NCI-H1048 (cell line): Measurements from ENCODE around the gene MYO18B.
"Not testable (repeated sequence)": the region's sequence is repeated elsewhere in the genome, so short reads cannot be mapped to it uniquely, and the experiment has no call there.

Source experiments
- DNase-seq: peaks from one replicate; lab custom pipeline; 2025; lab: John Stamatoyannopoulos, UW

Gene MYO18B

DNA sequence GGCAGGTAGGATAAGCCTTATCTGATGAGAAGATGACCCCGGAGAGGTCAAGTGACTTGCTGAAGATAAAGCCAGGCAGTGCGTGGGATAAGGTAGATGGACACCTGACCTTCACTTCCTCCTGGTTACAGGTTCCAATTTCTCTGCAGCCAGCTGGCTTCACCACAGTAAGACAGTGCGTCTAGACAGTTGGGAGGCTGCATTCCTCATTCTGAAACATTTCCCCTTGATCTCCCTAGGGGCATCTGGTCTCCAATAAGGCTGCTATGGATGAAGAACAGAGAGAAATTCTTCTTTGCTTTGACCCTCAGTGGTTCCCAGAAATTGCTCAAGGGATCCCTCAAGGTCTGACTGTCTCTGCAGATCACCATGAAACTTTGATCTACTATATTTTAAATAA, 211.3 kb downstream of the MYO18B start:
- DNase-seq: no peak

DNA sequence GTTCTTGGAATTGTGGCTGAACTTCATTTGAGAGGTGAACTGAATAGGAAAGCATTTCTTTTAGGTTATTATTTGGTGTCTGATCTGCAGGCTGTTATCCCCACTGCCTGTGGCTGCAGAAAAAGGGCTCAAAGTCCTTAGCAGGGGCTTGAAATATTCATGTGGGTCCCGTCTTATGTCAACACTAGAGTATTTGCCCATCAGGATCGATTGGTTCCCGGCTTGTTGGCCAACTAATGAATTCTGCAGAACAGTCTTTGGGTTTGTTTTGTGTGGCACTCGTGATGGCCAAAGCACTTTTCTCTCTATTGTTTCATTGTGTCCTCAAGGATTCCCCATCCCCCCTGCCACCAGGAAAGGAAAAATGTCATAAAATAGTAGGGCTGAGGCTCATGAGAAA, 211.9 kb downstream of the MYO18B start:
- DNase-seq: no peak

DNA sequence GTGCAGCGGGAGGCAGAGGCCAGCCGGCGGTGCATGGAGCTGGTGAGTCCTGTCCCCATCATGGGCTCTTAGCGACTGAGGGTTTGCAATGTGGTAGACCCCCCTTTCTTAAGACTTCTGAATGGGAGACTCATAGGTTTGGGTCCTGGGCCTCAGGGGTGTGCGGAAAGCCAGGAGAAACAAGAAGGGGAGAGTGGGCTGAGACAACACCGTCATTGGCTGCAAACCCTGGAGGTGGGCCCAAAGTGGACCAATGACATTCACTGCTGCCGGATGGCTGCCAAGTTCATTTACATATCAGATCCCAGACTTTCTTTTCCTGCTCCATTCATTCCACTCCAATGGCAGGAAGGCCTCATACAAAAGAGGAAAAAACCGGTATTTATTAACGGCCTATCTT, 213.3 kb downstream of the MYO18B start:
- DNase-seq: no peak

DNA sequence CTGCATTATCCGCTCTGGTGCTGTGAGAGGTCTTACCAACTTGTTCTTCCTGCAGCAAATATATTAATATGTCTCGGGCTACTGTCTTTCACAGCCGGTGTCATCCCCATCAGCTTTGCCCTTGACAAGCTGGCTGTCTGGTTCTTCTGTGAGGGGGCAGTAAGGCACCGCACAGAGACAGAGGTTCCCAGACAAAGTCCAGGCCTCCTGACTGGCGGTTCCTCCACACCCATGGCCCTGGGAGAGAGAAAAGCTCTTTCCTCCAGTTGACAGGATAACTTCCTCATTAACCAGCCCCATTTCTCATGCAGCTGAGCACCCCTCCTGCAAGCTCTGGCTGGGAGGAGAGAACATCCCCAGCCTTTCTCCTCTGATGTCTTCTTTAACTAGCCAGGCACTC, 214.8 kb downstream of the MYO18B start:
- DNase-seq: no peak

DNA sequence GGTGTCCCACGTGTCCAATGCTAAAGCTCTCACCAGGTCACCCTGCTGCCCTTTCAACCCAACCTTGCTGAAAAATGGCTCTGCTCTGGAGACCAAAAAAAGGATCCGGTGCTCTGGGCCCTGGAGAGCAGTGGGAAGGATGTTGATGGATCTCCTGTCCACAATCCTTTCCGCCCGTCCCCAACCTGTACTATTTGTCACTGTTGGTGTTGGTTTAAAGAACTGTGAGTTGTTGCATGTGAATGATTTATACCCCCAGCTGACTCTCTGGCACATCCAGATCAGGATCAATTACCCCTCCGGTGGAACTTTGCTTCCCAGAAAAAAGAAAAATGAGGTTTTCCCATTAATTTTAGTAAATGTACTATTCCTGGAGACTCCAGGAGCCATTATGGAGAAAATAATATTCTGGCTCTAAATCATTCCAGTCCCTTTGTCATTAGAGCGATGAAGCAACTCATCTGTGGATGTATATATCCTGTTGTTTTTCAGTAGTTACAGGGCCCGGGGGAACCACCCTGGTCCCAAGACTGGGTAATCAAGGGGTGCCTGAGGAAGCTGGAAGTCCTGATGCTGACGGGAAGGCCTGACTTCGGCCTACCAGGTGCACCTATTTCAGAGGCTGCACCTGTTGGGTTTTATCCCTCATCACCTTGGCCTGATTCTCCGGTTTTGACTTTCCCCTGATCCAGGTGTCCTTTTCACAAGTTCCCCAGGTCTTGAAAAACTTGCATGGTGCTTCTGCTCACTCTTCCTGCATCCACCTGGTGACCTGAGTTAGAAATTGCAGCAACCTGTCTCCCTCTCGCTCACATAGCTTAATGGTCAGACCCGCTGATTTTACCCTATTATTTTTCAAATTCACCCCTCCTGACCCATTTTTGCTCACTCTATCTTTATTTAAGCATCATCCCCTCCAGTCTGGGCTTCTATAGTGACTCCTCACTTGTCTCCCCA, 218.1 kb downstream of the MYO18B start:
- DNase-seq: no peak

DNA sequence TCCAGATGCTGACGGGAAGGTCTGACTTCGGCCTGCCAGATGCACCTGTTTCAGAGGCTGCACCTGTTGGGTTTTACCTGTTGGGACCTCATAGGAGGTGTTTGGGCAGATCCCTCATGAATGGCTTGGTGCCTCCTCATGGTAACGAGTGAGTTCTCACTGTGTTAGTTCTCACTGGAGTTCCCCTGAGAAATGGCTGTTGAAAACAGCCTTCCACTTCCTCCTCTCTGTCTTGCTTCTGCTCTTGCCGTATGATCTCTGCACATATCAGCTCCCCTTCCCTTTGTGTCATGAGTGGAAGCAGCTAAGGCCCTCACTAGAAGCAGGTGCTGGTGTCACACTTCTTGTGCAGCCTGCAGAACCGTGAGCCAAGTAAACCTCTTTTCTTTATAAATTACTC, 219.7 kb downstream of the MYO18B start:
- no peak for DNase-seq

DNA sequence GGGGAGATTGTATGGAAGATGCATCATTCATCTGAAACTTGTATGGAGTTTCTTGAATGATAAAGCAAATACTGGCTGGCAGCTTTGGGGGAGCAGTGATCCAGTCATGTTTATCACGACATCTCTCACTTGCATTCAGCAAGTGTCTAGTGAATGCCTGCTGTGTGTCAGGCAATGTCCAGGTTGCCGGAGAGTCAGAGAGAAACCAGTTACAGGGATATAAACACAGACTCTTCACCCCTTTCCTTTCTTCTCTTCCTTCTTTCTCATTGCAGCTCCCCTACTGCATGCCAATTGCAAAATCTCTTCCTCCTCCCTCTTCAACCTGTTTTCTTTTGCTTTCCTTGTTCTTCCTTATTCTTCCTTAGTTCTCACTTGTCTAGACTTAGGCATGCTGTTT, 220.7 kb downstream of the MYO18B start:
- no peak for DNase-seq

DNA sequence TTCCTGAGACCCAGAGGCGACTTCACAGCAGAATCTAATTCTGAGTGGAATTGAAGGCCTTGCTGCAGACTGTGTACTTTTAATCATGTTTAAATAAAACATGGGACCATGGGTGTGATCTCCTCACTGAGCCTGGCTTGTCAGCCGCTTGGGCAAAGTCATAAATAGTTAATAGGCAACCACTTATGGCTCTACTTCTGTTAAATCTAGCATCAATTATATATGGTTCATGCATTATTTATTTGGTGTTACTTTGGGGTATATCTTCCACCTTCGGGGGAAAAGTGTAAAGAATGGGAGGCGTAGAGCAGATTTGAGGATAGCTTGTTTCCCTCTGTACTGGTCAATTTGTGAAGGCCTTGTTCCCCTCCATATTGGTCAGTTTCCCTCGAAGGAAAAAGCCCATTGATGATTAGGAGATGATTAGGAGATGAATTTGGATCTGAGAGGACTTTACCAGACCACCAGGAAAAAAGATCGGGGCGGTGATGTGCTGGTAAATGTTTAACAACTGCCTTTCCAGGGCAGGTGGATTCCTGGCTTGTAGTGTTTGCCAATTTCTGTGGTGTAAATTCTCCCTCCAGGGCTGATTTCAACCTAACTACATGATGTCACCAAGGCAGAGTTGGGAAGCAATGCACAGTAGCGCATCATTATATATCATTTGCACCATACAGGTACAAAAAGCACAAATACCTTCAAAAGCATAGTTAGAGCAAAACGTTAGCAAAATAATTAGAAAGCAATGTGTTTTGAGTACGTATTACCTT, 223.2 kb downstream of the MYO18B start:
- DNase-seq: no peak

DNA sequence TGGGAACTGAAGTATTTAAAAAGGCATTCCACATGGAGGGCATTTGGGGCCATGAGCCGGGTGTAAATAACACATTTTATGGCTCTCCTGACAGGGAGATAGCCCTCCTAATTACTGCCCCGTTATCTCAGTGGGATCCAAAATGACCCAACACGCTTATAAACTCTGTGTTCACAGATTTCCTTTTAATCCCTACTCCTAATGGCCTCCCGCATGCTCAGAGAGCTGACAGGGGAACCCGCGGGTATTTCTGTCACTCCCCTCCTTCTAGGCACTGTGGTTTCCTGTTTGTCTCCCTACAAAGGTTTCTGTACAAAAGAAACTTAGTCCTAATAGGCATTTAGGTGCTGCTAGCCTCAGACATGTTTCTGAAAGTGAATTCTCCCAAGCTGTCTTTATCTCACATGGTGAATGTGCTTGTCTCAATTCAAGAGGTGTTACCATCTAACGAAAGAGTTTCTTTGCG, 224.5 kb downstream of the MYO18B start:
- DNase-seq: no peak

DNA sequence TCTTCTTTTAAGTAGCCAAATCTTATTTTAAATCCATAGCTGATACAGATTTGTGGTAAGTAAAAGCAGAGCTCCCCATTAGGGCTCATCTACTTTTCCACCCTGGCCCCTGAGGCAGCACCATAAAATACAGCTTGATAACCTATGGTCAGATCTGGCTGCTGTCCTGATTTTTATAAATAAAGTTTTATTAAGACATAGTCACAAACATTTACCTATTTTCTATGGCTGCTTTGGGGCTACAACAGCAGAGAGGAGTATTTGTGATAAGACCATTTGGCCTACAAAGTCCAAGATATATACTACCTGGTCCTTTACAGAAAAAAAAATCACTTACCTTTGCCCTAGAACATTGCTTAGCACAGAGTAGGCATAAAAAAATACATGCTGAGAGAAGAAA, 227.3 kb downstream of the MYO18B start:
- no peak for DNase-seq

DNA sequence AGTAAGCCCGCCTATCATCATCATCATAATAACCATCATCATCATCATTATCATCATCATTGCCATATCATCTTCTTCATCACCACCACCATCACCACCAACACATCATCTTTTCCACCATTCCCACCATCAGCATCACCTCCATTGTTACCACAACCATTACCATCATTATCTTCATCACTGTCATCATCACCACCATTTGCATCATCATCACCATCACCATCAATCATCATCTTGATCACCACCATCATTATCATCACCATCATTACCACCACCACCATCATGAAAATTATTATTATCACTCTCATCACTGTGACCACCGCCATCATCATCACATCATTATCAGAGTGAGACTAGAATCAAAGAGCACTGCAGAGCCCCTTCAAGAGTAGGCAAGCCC, 227.9 kb downstream of the MYO18B start:
- DNase-seq: no peak

DNA sequence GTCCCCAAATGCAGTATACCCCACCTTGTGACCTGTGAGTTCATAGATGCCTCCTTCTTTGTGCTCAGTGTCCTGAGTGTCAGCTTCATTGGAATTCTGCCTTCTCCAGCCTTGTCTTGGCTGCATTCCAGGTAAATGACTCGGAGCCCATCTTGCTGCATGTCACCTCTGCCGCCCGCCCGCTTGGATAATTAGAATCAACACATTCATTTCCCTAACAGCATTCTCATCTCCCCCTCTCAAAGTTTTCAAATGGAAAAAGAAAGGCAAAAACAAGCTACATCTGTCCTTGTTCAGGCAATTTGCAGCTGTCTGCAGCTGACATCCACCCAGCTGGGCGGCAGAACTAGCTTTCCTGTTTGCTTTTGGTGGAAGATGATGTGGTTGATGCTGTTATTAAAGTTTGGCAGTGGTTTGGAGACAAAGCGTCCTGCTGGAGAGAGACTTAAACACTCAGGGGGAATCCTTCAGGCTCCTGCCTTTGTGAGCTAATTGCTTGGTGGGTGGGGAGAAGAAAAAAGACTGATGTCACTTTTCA, 228.5 kb downstream of the MYO18B start:
- no peak for DNase-seq

DNA sequence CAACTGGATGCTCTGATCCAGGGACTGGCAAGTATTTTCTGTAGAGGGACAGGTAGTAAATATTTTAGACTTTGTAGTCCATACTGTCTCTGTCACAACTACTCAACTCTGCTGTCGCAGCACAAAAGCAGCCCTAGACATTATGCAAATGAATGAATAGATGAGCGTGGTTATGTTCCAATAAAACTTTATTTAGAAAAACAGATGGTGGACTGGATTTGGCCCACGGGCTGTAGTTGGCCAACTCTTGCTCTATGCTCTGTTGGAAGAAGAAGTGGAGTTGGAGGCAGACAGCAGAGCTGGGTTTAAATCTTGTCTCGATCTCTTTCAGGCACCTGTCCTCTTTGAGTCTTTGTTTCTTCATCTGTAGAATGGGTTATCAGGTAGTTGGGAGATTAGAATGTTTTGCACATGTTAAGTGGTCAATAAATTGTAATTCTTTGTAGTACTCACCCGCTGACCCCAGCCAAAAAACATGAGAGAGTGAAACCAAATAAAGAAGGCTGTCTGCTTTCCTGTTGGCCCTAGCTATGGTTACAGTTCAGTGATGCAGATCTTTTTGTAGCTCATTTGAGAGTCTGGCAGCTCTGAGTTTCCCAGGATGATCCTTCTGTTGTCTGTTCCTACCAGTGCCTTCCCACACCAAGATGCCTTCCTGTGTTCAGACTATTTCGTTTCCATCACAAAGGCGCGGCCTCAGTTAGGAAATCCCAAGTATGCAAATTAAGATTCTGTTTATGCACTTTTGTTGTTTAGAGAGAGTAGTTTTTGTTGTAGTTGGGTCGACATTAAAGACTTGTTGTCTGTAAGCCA, 229.2 kb downstream of the MYO18B start:
- no peak for DNase-seq

DNA sequence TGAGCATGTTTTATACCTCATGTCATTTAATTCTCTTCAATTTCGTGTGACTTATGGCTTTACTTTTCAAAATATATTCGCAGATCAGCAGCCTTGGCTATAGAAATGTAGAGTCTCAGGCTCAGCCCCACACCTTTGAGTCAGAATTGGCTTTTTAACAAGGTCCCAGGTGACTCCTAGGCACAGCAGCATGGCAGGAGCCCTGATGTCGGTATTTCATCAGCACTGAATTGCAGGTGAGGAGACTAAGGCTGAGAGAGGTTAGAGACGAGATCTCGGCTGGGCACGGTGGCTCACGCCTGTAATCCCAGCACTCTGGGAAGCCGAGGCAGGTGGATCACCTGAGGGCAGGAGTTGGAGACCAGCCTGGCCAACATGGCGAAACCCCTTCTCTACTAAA, 230.4 kb downstream of the MYO18B start:
- DNase-seq: no peak

DNA sequence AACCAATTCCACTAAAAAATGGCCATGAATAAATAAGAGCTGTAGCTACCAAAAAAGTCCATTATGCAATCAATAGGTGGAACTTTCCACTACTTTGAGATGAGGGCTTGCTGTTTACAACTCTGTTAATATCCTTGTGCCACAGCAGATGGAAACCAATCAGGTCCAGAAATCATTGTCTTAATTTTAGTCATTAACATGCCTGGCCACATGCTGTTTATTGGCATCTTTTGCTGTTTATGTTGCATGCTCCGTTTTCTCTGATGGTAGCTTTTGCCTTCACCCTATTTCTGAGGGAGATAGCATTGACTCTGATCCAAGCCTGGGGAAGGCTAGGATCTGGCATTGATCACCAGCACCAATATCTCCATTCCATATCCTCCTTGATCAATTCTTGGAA, 234.4 kb downstream of the MYO18B start:
- DNase-seq: no peak

DNA sequence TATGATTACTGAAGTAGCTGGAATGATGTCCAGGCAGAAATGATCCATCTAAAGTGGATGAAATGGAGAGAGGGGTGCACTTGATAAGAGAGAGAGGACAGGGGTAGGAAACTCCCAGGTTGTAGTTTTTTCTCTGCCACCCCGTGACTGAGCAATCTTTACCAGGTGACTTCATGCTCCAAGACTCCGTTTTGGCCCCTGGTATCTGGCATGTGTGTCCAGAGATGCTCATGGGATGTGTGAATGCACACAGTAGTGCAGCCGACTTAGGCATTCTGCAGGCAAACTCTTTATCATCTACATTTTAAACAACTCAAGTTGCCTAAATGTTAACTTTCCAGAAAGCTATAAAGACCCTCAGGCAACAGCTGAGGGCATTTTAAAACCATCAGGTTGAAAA, 238.0 kb downstream of the MYO18B start:
- no peak for DNase-seq

DNA sequence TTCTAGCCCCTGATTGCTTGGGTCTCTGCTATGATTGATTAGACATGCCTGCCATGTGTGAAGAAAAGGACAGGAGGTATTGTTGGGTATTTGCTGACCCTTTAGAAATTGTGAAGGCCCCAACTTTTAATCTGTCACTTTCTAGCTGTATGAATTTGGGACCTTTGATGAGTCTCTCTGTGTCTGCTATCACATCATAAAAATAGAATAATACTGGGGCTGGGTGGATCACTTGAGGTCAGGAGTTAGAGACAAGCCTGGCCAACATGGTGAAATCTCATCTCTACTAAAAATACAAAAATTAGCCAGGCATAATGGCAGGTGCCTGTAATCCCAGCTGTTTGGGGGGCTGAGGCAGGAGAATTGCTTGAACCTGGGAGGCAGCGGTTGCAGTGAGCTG, 242.9 kb downstream of the MYO18B start:
- DNase-seq: not testable (repeated sequence)

DNA sequence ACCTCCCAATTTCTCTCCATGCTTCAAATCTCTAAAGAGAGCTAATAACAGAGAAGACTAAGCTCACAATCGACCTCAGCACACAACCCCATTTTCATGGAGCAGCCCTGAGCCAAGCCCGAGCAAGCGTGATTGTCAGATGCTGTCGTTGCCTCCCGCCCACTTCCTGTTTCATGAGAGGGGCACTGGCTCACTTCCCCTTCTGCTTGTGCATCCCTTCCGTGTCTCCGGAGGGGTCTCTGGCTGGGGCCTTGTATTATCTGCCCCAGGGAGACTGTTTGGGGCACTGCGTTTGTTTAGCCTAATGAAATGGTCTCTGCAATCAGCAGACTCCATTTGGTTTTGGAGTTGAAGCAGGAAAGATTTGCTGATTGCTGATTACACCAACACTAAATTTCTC, 246.0 kb downstream of the MYO18B start:
- no peak for DNase-seq

DNA sequence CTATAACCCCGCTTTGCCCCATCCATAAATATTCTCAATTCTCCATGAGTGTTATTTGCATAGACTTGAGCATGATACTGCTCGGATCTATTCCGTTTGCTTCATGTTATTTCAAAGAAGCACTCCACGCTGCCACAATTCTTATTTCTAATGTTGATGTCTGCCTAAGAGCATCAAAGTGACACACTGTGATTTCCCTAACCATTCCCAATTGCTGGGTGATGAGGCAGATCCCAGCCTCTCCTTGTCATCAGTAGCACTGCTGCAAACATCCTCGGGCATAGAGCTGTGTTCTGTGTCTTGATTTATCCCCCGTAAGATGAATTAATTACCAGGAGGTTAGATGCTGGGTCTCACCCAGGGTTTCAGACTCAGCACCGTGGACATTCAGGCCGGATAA, 249.0 kb downstream of the MYO18B start:
- DNase-seq: no peak

DNA sequence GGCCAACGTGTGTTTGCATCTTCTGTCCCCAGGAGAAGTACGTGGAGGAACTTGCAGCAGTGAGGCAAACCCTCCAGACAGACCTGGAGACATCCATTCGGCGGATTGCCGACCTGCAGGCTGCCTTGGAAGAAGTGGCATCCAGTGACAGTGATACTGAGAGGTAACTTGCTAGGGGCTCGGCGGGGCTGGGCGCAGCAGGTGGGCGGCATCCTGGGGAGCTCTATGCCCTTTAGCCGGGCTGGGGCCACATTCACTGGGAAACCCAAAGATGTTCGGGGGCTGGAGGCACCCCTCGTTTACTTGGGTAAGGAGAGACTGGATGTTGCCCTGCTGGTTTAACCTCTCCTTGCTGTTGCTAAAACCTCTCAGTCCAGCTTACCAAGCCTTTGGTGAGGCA, 250.3 kb downstream of the MYO18B start:
- no peak for DNase-seq

DNA sequence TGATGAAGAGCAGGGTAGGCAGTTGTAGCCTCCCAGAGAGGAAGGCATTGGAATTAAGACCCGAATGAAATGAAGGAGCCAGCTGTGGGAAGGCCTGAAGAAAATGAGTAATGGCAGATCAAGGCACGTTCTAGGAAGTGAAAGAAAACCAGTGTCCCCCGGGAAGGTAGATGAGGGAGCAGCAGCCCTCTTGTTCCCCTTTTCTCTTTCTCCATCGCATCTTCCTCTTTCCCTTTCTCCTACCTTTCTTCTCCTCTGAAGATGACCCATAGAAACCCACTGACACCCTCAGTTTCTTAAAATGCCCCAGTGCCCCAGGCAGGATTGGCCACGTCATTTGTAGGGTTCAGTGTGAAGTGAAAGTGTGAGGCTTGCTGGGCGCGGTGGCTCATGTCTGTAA, 254.7 kb downstream of the MYO18B start:
- no peak for DNase-seq
